NCI-H526 (cell line): ENCODE measurements around the gene FAM98C.
"Not testable (repeated sequence)": the region's sequence is repeated elsewhere in the genome, so short reads cannot be mapped to it uniquely, and the experiment has no call there.

ENCODE experiments used
- DNase-seq, 2 experiments: peaks; one replicate each; lab custom pipeline; 2025; lab: John Stamatoyannopoulos, UW

The FAM98C gene

GRCh38 chr19:38402967-38403674, at the start of gene FAM98C:
TSS of gene FAM98C (plus strand) at chr19:38403093. CDS start at chr19:38403154, 61 bp downstream.
- peak; percentile 95 to 99 for DNase-seq

- DNase-seq: no peak
Observed at GRCh38 chr19:38355728-38356725, 46.9 kb upstream of the FAM98C start.

GRCh38 chr19:38358071-38358470, 44.8 kb upstream of the FAM98C start:
- no peak for DNase-seq

- no peak for DNase-seq
Observed at GRCh38 chr19:38359242-38360021, 43.5 kb upstream of the FAM98C start.

GRCh38 chr19:38360351-38360750, 42.5 kb upstream of the FAM98C start:
- no peak for DNase-seq

GRCh38 chr19:38360839-38361631, 41.9 kb upstream of the FAM98C start:
- DNase-seq: no peak

GRCh38 chr19:38361633-38362075, 41.2 kb upstream of the FAM98C start:
- DNase-seq: peak; percentile 83 to 96

- peak; percentile 33 to 88 for DNase-seq
Observed at GRCh38 chr19:38362076-38362945, 40.6 kb upstream of the FAM98C start.

- not testable (repeated sequence) for DNase-seq
Observed at GRCh38 chr19:38362946-38363688, 39.8 kb upstream of the FAM98C start.

- DNase-seq: no peak
Observed at GRCh38 chr19:38367041-38367440, 35.9 kb upstream of the FAM98C start.

- DNase-seq: no peak
Observed at GRCh38 chr19:38369584-38369983, 33.3 kb upstream of the FAM98C start.

- no peak for DNase-seq
Observed at GRCh38 chr19:38370299-38370698, 32.6 kb upstream of the FAM98C start.

- DNase-seq: no peak
Observed at GRCh38 chr19:38371081-38371480, 31.8 kb upstream of the FAM98C start.

GRCh38 chr19:38373907-38374331, 29.0 kb upstream of the FAM98C start:
- DNase-seq: no peak

- peak; percentile 99 to 100 for DNase-seq
Observed at GRCh38 chr19:38374332-38375097, 28.4 kb upstream of the FAM98C start, which contains the start of gene PSMD8. TSS of gene PSMD8 (plus strand) at chr19:38374571. CDS start at chr19:38374602, 31 bp downstream.

- DNase-seq: no peak
Observed at GRCh38 chr19:38375098-38375493, 27.8 kb upstream of the FAM98C start.

- no peak for DNase-seq
Observed at GRCh38 chr19:38375748-38376147, 27.1 kb upstream of the FAM98C start.

GRCh38 chr19:38376576-38376975, 26.3 kb upstream of the FAM98C start:
- DNase-seq: no peak
